Stimulated activated CD4-positive, alpha-beta T cell treated with anti-CD3 and anti-CD28 coated beads, Interleukin-2, amount 100 ng/mL, for 24 hours (primary cell): ENCODE results near the gene ZNF557.

Source experiments
- DNase-seq, 2 donors: peaks; one replicate each; pipeline ENCODE4 v3.0.0-alpha.2; 2020

Gene ZNF557

GRCh38 chr19:7076151-7076550, 6.6 kb downstream of the ZNF557 start:
- no peak for DNase-seq

GRCh38 chr19:7078008-7078407, 8.5 kb downstream of the ZNF557 start:
- no peak for DNase-seq

GRCh38 chr19:7083076-7083956, 13.8 kb downstream of the ZNF557 start:
- no peak for DNase-seq

GRCh38 chr19:7088999-7089398, 19.5 kb downstream of the ZNF557 start:
- no peak for DNase-seq

- DNase-seq, result no peak
Measured at GRCh38 chr19:7098096-7098495, 28.6 kb downstream of the ZNF557 start.

- peak; percentile 89 to 91 for DNase-seq
Measured at GRCh38 chr19:7098701-7099596, 29.4 kb downstream of the ZNF557 start.

- peak in 1 of 2 donors; percentile 90 for DNase-seq
Measured at GRCh38 chr19:7099597-7099921, 30.1 kb downstream of the ZNF557 start.

- DNase-seq, result no peak
Measured at GRCh38 chr19:7101498-7102253, 32.2 kb downstream of the ZNF557 start.

- no peak for DNase-seq
Measured at GRCh38 chr19:7104747-7105447, 35.4 kb downstream of the ZNF557 start.

GRCh38 chr19:7106711-7107657, 37.5 kb downstream of the ZNF557 start:
- no peak for DNase-seq

- DNase-seq, result no peak
Measured at GRCh38 chr19:7109678-7110289, 40.3 kb downstream of the ZNF557 start.

- no peak for DNase-seq
Measured at GRCh38 chr19:7112675-7113074, 43.2 kb downstream of the ZNF557 start.

GRCh38 chr19:7113233-7113632, 43.7 kb downstream of the ZNF557 start:
- no peak for DNase-seq

- DNase-seq, result no peak
Measured at GRCh38 chr19:7115721-7116120, 46.2 kb downstream of the ZNF557 start.

- no peak for DNase-seq
Measured at GRCh38 chr19:7117248-7117647, 47.7 kb downstream of the ZNF557 start.

- no peak for DNase-seq
Measured at GRCh38 chr19:7119582-7119981, 50.1 kb downstream of the ZNF557 start.

GRCh38 chr19:7120499-7120898, 51.0 kb downstream of the ZNF557 start:
- DNase-seq, result no peak

GRCh38 chr19:7122701-7123100, 53.2 kb downstream of the ZNF557 start:
- DNase-seq, result no peak

GRCh38 chr19:7124782-7125181, 55.3 kb downstream of the ZNF557 start:
- DNase-seq, result no peak

- DNase-seq, result no peak
Measured at GRCh38 chr19:7125221-7125620, 55.7 kb downstream of the ZNF557 start.

- DNase-seq, result no peak
Measured at GRCh38 chr19:7126132-7126531, 56.6 kb downstream of the ZNF557 start.
